GM18909 (cell line): ENCODE data around the gene CNTNAP1.
"Not testable (repeated sequence)": the region's sequence is repeated elsewhere in the genome, so short reads cannot be mapped to it uniquely, and the experiment has no call there.

ENCODE experiments used
- ATAC-seq: cut with Tn5 transposase; IDR thresholded peaks from one replicate; pipeline ENCODE4 v1.9.1; 2021; ENCODE audit warnings: mild to moderate bottlenecking; ENCODE audit not compliant: unreplicated experiment, poor library complexity

The CNTNAP1 gene

DNA sequence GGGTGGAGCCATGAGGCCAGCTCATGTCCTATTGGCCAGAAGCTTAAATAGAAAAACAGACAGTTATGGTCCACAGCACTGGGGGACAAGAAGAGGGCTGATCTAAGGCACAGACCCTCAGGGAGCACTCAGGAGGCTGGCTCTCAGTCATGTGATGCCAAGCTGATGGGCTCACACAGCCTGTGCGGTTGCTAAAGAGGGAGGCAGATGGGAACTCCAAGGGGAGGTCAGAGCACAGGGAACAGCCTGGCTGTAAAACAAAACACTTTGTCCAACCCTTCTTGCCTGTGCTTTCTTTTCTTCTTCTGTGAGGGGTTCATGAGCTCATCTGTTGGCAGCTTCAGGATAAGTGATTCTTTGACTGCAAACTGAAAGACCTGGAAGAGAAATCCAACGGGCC, 27.2 kb downstream of the CNTNAP1 start:
- ATAC-seq: no peak

- no peak for ATAC-seq
These were observed 38.8 kb downstream of the CNTNAP1 start for GRCh38 chr17:42720996-42721583.

- no peak for ATAC-seq
These were observed 41.3 kb downstream of the CNTNAP1 start for GRCh38 chr17:42723636-42724035.

DNA sequence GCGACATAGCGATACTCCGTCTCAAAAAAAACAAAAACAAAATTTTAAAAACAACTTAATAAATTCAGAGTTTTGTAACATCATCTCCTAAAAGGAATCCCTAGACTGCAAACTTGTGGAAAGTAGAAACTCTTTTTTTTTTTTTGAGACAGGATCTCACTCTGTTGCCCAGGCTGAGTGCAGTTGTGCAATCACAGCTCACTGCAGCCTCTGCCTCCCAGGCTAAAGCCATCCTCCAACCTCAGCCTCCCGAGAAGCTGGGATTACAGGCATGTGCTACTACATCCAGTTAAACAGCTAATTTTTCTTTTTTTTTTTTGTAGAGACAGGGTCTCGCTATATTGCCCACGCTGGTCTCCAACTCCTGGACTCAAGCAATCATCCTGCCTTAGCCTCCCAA, 42.8 kb downstream of the CNTNAP1 start:
- ATAC-seq: no peak

- no peak for ATAC-seq
These were observed 58.4 kb downstream of the CNTNAP1 start for GRCh38 chr17:42740699-42741098.

GRCh38 chr17:42742916-42743315, 60.6 kb downstream of the CNTNAP1 start:
- ATAC-seq: not testable (repeated sequence)

GRCh38 chr17:42743595-42744282, 61.4 kb downstream of the CNTNAP1 start:
- no peak for ATAC-seq

- ATAC-seq: peak; percentile 55
These were observed 62.0 kb downstream of the CNTNAP1 start for GRCh38 chr17:42744283-42744805.

DNA sequence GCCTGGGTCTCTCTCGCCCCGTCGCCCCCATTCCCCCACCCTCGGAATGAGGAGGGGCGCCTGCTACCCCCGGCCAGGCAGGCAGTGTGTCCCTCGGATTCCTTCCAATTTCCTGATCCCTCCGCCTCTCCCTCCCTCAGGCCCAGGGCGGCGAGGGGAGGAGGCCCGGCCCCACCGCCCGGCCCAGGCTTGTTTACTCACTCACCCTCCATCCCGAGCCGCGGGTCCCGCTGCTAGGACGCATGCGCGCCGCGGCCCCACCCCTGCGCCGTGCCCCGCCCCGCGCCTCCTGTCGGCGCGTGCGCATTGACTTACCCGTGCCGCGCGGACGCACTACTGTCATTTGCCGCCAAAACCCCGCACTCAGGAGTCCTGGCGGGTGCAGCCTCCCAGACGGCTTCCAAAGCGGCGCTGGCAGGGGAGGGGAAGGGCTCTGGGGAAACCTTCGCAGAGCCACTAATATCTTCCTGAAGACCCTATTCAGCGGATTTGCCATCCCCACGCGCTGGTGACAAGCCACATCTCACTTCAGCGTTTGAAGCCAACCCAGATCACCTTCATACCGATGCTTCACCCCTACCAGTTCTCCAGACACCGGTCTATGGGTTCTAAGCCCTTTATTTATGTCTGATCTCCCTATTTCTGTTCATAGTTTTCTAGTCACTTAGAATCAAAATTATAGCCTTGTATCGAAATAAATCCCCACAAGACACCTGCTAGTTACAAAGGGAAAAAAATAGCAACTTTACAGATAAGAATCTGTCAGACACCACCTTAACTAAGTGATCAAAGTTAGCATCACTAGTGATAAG, 62.7 kb downstream of the CNTNAP1 start, which contains the start of gene EZH1:
Gene EZH1 (minus strand): TSS at position 235 of the 812 bp plus-strand sequence. CDS start 16,099 bp downstream, outside the sequence.
- ATAC-seq: peak; percentile 84

GRCh38 chr17:42748202-42748907, 66.0 kb downstream of the CNTNAP1 start:
- ATAC-seq: no peak

GRCh38 chr17:42748908-42749798, 66.8 kb downstream of the CNTNAP1 start:
- no peak for ATAC-seq
